Stimulated activated naive B cell treated with anti-CD40 and anti-IgM and Interleukin-4, amounts not matched to agents 10 μg/mL and 1 μg/mL and 100 μg/mL, for 72 hours (primary cell): ENCODE results near the gene AACS.
"Not testable (repeated sequence)": the region's sequence is repeated elsewhere in the genome, so short reads cannot be mapped to it uniquely, and the experiment has no call there.

ENCODE experiments used
- ATAC-seq, 2 donors: fragments of 150-1000 bp; cut with Tn5 transposase; replicated peaks; 2 replicates each; pipeline ENCODE4 v1.10.0; 2021; ENCODE audit warnings: moderate library complexity in 1 of 2
- DNase-seq: peaks from one replicate; pipeline ENCODE4 v3.0.0; 2021
- H3K27ac Mint-ChIP-seq: one replicate; pipeline ENCODE4 v1.8.0; 2022; ENCODE audit warnings: mild to moderate bottlenecking, mixed read lengths
- H3K27me3 Mint-ChIP-seq, 2 donors: one replicate each; pipeline ENCODE4 v1.8.0; 2022; ENCODE audit warnings: mixed read lengths in 2 of 2
- H3K36me3 Mint-ChIP-seq, 2 donors: one replicate each; pipeline ENCODE4 v1.8.0; 2022; ENCODE audit warnings: mixed read lengths in 2 of 2, mild to moderate bottlenecking in 1 of 2
- H3K4me1 Mint-ChIP-seq, 2 donors: one replicate each; pipeline ENCODE4 v1.8.0; 2022; ENCODE audit warnings: mixed read lengths in 2 of 2, mild to moderate bottlenecking in 1 of 2
- H3K4me3 Mint-ChIP-seq, 2 donors: one replicate each; pipeline ENCODE4 v1.8.0; 2022; ENCODE audit warnings: mild to moderate bottlenecking in 2 of 2, mixed read lengths in 2 of 2, moderate library complexity in 1 of 2
- H3K9me3 Mint-ChIP-seq, 2 donors: one replicate each; pipeline ENCODE4 v1.8.0; 2022; ENCODE audit warnings: mixed read lengths in 2 of 2, mild to moderate bottlenecking in 1 of 2

Gene AACS

GRCh38 chr12:125129591-125130255 is 64.5 kb downstream of the AACS start:
- DNase-seq = no peak
- H3K9me3 Mint-ChIP-seq = no peaks in the 10 kb centered on the region
- ATAC-seq = no peak
- H3K36me3 Mint-ChIP-seq = peaks cover 42 to 43% of the 10 kb centered on the region in 2 donors
- no peak overlapping the region for H3K27ac Mint-ChIP-seq
- H3K4me3 Mint-ChIP-seq = no peak overlapping the region
- H3K4me1 Mint-ChIP-seq = no peaks in the 10 kb centered on the region
- no peaks in the 10 kb centered on the region for H3K27me3 Mint-ChIP-seq

- ATAC-seq (no peak), DNase-seq (no peak)
- Mint-ChIP-seq H3K4me1 (no peaks in the 10 kb centered on the region), H3K27ac (no peak overlapping the region), H3K27me3 (no peaks in the 10 kb centered on the region), H3K36me3 (peaks cover 43 to 44% of the 10 kb centered on the region in 2 donors), H3K9me3 (no peaks in the 10 kb centered on the region), H3K4me3 (no peak overlapping the region)
Observed at GRCh38 chr12:125131958-125132357, 66.7 kb downstream of the AACS start.

- ATAC-seq (no peak), DNase-seq (no peak)
- Mint-ChIP-seq H3K27ac (no peak overlapping the region), H3K4me3 (no peak overlapping the region), H3K4me1 (no peaks in the 10 kb centered on the region), H3K9me3 (no peaks in the 10 kb centered on the region), H3K36me3 (peaks cover 43 to 50% of the 10 kb centered on the region in 2 donors), H3K27me3 (no peaks in the 10 kb centered on the region)
Observed at GRCh38 chr12:125132698-125133400, 67.6 kb downstream of the AACS start.

- Mint-ChIP-seq H3K27ac (no peak overlapping the region), H3K4me3 (no peak overlapping the region), H3K36me3 (peaks cover 41 to 49% of the 10 kb centered on the region in 2 donors), H3K9me3 (no peaks in the 10 kb centered on the region), H3K4me1 (no peaks in the 10 kb centered on the region), H3K27me3 (no peaks in the 10 kb centered on the region)
- ATAC-seq (no peak), DNase-seq (no peak)
Observed at GRCh38 chr12:125133616-125134015, 68.4 kb downstream of the AACS start.

- H3K27me3 Mint-ChIP-seq = no peaks in the 10 kb centered on the region
- DNase-seq (no peak), ATAC-seq (no peak)
- H3K27ac Mint-ChIP-seq = no peak overlapping the region
- no peaks in the 10 kb centered on the region for H3K9me3 Mint-ChIP-seq
- no peak overlapping the region for H3K4me3 Mint-ChIP-seq
- H3K36me3 Mint-ChIP-seq = peaks cover 35 to 43% of the 10 kb centered on the region in 2 donors
- H3K4me1 Mint-ChIP-seq = no peaks in the 10 kb centered on the region
Observed at GRCh38 chr12:125134576-125134975, 69.3 kb downstream of the AACS start.

GRCh38 chr12:125135906-125136305 is 70.7 kb downstream of the AACS start:
- no peaks in the 10 kb centered on the region for H3K4me1 Mint-ChIP-seq
- peaks cover 25 to 36% of the 10 kb centered on the region in 2 donors for H3K36me3 Mint-ChIP-seq
- H3K27ac Mint-ChIP-seq = no peak overlapping the region
- no peak for ATAC-seq
- no peaks in the 10 kb centered on the region for H3K9me3 Mint-ChIP-seq
- no peak for DNase-seq
- H3K27me3 Mint-ChIP-seq = no peaks in the 10 kb centered on the region
- no peak overlapping the region for H3K4me3 Mint-ChIP-seq

GRCh38 chr12:125136702-125137101 is 71.5 kb downstream of the AACS start:
- no peak for ATAC-seq
- H3K27ac Mint-ChIP-seq = no peak overlapping the region
- H3K4me3 Mint-ChIP-seq = no peak overlapping the region
- H3K9me3 Mint-ChIP-seq = no peaks in the 10 kb centered on the region
- H3K36me3 Mint-ChIP-seq = peaks cover 24 to 28% of the 10 kb centered on the region in 2 donors
- no peaks in the 10 kb centered on the region for H3K27me3 Mint-ChIP-seq
- DNase-seq = no peak
- no peaks in the 10 kb centered on the region for H3K4me1 Mint-ChIP-seq

- DNase-seq = no peak
- no peaks in the 10 kb centered on the region for H3K27me3 Mint-ChIP-seq
- H3K9me3 Mint-ChIP-seq = no peaks in the 10 kb centered on the region
- H3K36me3 Mint-ChIP-seq = peaks cover 24 to 32% of the 10 kb centered on the region in 2 donors
- H3K27ac Mint-ChIP-seq = no peak overlapping the region
- ATAC-seq = no peak
- no peaks in the 10 kb centered on the region for H3K4me1 Mint-ChIP-seq
- no peak overlapping the region for H3K4me3 Mint-ChIP-seq
Observed at GRCh38 chr12:125137766-125138344, 72.6 kb downstream of the AACS start.

GRCh38 chr12:125140279-125141209 is 75.3 kb downstream of the AACS start:
- H3K9me3 Mint-ChIP-seq = no peaks in the 10 kb centered on the region
- H3K36me3 Mint-ChIP-seq = peaks cover 18 to 27% of the 10 kb centered on the region in 2 donors
- ATAC-seq (no peak), DNase-seq (no peak)
- no peak overlapping the region for H3K4me3 Mint-ChIP-seq
- H3K27me3 Mint-ChIP-seq = no peaks in the 10 kb centered on the region
- H3K4me1 Mint-ChIP-seq = no peaks in the 10 kb centered on the region
- no peak overlapping the region for H3K27ac Mint-ChIP-seq

- H3K4me1 Mint-ChIP-seq, ATAC-seq, H3K4me3 Mint-ChIP-seq, DNase-seq, H3K27ac Mint-ChIP-seq, H3K27me3 Mint-ChIP-seq, H3K9me3 Mint-ChIP-seq: not testable (repeated sequence)
- peaks cover 16 to 26% of the 10 kb centered on the region in 2 donors for H3K36me3 Mint-ChIP-seq
Observed at GRCh38 chr12:125141210-125141573, 76.0 kb downstream of the AACS start.

- peak overlapping the region; percentile 27 for H3K27ac Mint-ChIP-seq
- H3K27me3 Mint-ChIP-seq = no peaks in the 10 kb centered on the region
- DNase-seq = no peak
- peaks cover 0 to 2% of the 10 kb centered on the region in 2 donors for H3K4me1 Mint-ChIP-seq
- H3K36me3 Mint-ChIP-seq = peaks cover 7 to 15% of the 10 kb centered on the region in 2 donors
- H3K9me3 Mint-ChIP-seq = no peaks in the 10 kb centered on the region
- ATAC-seq = no peak
- no peak overlapping the region for H3K4me3 Mint-ChIP-seq
Observed at GRCh38 chr12:125142601-125143000, 77.4 kb downstream of the AACS start.

GRCh38 chr12:125143491-125143890 is 78.3 kb downstream of the AACS start:
- ATAC-seq (no peak), DNase-seq (no peak)
- Mint-ChIP-seq H3K4me1 (peaks cover 0 to 7% of the 10 kb centered on the region in 2 donors), H3K27ac (no peak overlapping the region), H3K36me3 (peaks cover 0 to 7% of the 10 kb centered on the region in 2 donors), H3K4me3 (no peak overlapping the region), H3K9me3 (no peaks in the 10 kb centered on the region), H3K27me3 (no peaks in the 10 kb centered on the region)

- H3K36me3 Mint-ChIP-seq = peaks cover 1 to 3% of the 10 kb centered on the region in 2 donors
Observed at GRCh38 chr12:125145196-125145595, 80.0 kb downstream of the AACS start.

GRCh38 chr12:125148316-125148715 is 83.1 kb downstream of the AACS start:
- no peak for DNase-seq
- ATAC-seq = no peak
- Mint-ChIP-seq H3K36me3 (peaks cover 0 to 1% of the 10 kb centered on the region in 2 donors), H3K27ac (no peak overlapping the region), H3K4me3 (no peak overlapping the region), H3K9me3 (peaks cover 0 to 1% of the 10 kb centered on the region in 2 donors), H3K4me1 (peaks cover 8 to 18% of the 10 kb centered on the region in 2 donors), H3K27me3 (no peaks in the 10 kb centered on the region)

More at GRCh38 chr12:125145196-125145595, 80.0 kb downstream of the AACS start:
- Mint-ChIP-seq H3K9me3 (peaks cover 0 to 1% of the 10 kb centered on the region in 2 donors), H3K4me1 (peaks cover 6 to 16% of the 10 kb centered on the region in 2 donors), H3K27me3 (no peaks in the 10 kb centered on the region), H3K4me3 (no peak overlapping the region), H3K27ac (no peak overlapping the region)
- no peak for ATAC-seq
- DNase-seq = no peak
